Tongue (tissue), 2 donors: ENCODE measurements around the gene LSM14B. TPM values are rescaled to one million over a fixed set of nuclear protein-coding genes. Genes with fewer than 3 reads are reported as not detected.
"Not testable (repeated sequence)": the region's sequence is repeated elsewhere in the genome, so short reads cannot be mapped to it uniquely, and the experiment has no call there.

Experiments
- DNase-seq: peaks from one replicate; pipeline ENCODE4 v3.0.0-alpha.2; 2015
- total RNA-seq: library from RNA; depleted of rRNA; stranded (reverse); fragments of >200 nt; gene quantifications from one replicate; pipeline ENCODE4 v1.2.3, GENCODE V29; 2014

The LSM14B gene
- total RNA-seq = 82.9 TPM

GRCh38 chr20:62121776-62122653 is at the start of gene LSM14B:
TSS of gene LSM14B (plus strand) at chr20:62122475. CDS start at chr20:62122667, 192 bp downstream.
- DNase-seq = peak; percentile 99

GRCh38 chr20:62073323-62073722 is 49.0 kb upstream of the LSM14B start:
- no peak for DNase-seq

DNA sequence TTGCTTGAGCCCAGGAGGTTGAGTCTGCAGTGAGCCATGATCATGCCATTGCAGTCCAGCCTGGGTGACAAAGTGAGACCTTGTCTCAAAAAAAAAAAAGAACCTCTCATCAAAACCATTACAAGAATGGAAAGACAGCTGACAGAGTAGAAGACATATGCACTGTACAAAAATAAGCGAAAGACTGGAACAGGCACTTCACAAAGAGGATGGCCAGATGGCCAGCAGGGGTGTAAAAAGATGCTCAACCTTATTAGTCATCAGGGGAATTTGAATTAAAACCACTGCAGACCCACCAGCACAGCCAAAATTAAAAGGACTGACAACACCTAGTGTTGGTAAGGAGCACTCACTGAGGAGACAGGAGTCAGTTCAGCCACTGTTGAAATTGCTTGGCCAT is 43.1 kb upstream of the LSM14B start:
- DNase-seq = no peak

DNA sequence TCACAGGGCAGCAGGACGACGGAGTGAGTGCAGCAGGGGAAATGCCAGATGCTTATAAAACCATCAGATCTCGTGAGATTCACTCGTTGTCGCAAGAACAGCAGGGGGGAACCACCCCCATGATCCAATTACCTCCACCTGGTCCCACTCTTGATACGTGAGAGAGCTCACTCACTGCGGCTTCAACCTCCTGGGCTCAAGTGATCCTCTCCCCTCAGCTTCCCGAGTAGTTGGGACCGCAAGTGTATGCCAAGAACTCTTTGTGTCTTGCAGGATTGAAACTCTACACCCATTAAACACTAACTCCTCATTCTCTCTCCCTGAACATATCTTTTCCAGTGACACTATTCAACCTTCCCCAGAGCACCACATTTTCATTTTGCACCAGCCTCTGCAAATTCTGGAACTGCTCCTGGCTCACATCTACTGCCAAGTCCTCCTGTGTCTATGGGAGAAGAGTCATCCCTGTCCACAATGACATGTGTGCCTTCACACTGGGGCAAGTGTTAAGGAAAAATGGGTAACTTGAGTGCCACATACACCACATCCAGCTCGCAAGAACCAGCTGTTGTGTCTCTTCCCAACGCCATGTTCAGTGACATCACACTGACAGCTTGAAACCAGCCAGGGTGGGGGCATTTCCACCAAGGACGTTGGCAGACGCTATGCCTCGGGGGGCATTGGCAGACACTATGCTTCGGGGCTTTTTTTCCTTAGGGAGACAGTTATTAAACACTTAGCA is 41.9 kb upstream of the LSM14B start:
- peak; percentile 86 for DNase-seq

DNA sequence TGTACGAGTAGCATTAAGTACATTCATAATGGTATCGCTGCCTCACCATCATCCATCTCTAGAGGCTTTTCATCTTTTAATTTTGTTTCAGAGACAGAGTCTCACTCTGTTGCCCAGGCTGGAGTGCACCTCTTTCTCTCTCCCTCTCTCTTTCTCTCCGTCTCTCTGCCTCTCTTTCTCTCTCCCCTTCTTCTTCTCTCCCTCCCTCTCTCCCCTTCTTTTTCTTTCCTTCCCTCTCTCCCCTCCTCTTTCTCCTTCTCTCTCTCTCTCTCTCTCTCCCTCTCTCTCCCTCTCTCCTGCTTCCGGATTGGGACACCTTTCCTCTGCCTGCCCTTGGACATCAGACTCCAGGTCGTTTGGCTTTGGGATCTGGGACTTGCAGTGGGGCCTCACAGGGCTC is 39.0 kb upstream of the LSM14B start:
- no peak for DNase-seq

DNA sequence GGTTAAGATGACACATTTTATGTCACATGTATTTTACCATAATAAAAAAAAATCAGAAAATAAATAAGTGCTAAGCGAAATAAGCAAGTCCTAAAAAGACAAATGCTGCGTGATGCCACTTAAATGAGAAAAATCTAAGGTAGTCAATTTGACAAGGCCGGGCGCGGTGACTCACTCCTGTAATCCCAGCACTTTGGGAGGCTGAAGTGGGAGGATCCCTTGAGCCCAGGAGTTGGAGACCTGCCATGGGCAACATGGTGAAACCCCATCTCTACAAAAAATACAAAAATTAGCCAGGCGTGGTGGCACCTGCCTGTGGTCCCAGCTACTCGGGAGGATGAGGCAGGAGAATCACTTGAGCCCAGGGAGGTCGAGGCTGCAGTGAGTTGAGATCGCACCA is 38.1 kb upstream of the LSM14B start:
- DNase-seq = not testable (repeated sequence)

- no peak for DNase-seq
Measured at GRCh38 chr20:62085206-62085605, 37.1 kb upstream of the LSM14B start.

DNA sequence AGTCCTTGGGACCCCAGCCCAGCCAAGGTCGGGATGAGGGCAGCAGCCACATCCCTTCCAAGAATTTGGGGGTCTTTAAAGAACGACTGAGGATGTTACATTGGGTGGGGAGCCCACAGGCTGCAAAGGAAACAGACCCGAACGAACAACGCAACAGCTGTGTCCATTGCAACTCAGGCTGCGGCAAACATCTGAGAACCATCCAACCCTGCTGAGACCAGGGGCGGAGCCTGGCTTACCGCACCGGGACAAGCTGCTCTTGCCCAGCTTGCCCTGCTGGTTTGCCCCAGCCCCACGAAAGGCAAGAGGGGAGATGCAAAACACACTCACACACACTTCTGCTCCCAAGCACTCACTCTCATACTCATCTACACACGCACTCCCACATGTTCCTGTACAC is 35.0 kb upstream of the LSM14B start:
- DNase-seq = peak; percentile 45

- no peak for DNase-seq
Measured at GRCh38 chr20:62087632-62088031, 34.6 kb upstream of the LSM14B start.

GRCh38 chr20:62088258-62089127 is 33.8 kb upstream of the LSM14B start:
- DNase-seq = no peak

DNA sequence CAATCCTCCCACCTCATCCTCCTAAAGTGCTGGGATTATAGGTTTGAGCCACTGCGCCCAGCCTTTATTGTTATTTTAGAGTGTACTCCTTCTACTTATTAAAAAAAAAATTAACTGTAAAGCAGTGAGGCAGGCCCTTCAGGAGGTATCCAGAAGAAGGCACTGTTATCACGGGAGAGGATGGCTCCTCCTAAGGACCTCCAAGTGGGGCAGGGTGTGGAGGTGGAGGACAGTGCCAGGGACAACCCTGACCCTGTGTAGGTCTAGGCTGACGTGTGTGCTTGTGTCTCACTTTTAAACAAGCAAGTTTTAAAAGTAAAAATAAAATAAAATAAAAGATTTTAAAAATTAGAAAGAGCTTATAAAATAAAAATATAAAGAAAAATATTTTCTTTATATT is 32.9 kb upstream of the LSM14B start:
- DNase-seq = no peak

- DNase-seq = no peak
Measured at GRCh38 chr20:62096421-62097380, 25.6 kb upstream of the LSM14B start.

GRCh38 chr20:62097881-62098407 is 24.3 kb upstream of the LSM14B start:
- DNase-seq = peak; percentile 3

- DNase-seq = no peak
Measured at GRCh38 chr20:62101078-62101477, 21.2 kb upstream of the LSM14B start.

DNA sequence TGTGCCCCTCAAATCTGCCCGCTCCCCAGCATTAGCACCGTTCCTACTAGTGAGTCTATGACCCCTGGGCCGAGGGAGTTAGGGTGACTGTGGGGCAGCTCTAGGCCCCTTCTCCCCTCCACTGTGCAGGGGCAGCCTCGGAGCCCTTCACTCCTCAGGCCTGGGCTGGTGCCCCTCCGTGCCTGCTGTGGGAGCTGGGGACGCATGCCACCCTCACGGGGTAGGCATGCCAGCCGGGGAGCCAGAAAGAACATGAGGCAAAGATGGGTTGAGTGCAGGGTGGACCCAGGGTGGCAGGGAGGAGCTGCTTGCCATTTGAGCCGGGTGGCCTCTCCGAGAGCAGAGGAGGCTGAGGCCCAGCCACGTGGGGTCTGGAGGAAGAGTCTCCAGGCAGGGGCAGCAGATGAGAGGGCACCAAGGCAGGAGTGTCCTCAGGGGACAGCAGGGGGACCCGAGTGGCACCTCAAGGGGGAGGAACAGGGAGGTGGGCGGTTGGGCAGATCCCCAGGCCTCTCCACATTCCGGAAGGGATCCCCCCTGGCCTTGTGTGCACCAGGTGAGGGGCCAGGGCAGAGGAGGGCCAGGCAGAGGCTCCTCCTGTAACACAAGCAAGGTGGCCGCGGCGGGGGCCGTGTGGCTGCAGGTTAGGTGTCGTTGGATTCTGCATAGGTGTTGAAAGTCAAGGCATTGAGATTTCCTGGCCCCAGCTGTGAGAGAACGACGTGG is 18.6 kb upstream of the LSM14B start:
- no peak for DNase-seq

GRCh38 chr20:62104234-62104789 is 18.0 kb upstream of the LSM14B start:
- no peak for DNase-seq

- no peak for DNase-seq
Measured at GRCh38 chr20:62104791-62105345, 17.4 kb upstream of the LSM14B start.

GRCh38 chr20:62105592-62105991 is 16.7 kb upstream of the LSM14B start:
- no peak for DNase-seq

DNA sequence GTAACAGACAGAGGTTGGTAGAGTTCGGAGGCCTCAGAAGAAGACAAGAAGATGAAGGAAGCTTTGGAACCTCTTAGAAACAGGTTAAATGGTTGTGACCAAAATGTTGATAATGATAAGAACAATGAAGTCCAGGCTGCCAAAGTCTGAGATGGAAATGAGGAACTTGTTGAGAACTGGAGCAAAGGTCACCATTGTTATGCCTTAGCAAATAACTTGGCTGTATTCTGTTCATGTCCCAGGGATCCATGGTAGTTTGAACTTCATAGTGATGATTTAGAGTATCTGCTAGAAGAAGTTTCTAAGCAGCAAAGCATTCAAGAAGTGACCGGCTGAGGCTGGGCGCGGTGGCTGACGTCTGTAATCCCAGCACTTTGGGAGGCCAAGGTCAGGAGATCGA is 11.1 kb upstream of the LSM14B start:
- DNase-seq = no peak

- no peak for DNase-seq
Measured at GRCh38 chr20:62112368-62112767, 9.9 kb upstream of the LSM14B start.
